BLaER1 (cell line): ENCODE results near the gene TLK1.

Experiments
- H3K27ac ChIP-seq: shearing (Covaris generic); formaldehyde crosslinking; 2 replicates; pipeline ENCODE4 v1.8.1; 2022
- H3K27me3 ChIP-seq: shearing (Covaris generic); formaldehyde crosslinking; 2 replicates; pipeline ENCODE4 v1.8.1; 2022
- H3K36me3 ChIP-seq: shearing (Covaris generic); formaldehyde crosslinking; 2 replicates; pipeline ENCODE4 v1.8.1; 2022
- H3K4me1 ChIP-seq: shearing (Covaris generic); formaldehyde crosslinking; 2 replicates; pipeline ENCODE4 v1.8.1; 2022
- H3K4me2 ChIP-seq: shearing (Covaris generic); formaldehyde crosslinking; 2 replicates; pipeline ENCODE4 v1.8.1; 2022
- H3K4me3 ChIP-seq: shearing (Covaris generic); formaldehyde crosslinking; 2 replicates; pipeline ENCODE4 v1.8.1; 2022
- H3K9ac ChIP-seq: shearing (Covaris generic); formaldehyde crosslinking; 2 replicates; pipeline ENCODE4 v1.8.1; 2022
- H3K9me3 ChIP-seq: shearing (Covaris generic); formaldehyde crosslinking; 2 replicates; pipeline ENCODE4 v1.8.1; 2022
- H4K20me1 ChIP-seq: shearing (Covaris generic); formaldehyde crosslinking; 2 replicates; pipeline ENCODE4 v1.8.1; 2022
- Cebpa-rat ChIP-seq: shearing (Covaris generic); IDR thresholded peaks from 2 replicates; pipeline ENCODE4 v1.8.1; 2022

Gene TLK1

DNA sequence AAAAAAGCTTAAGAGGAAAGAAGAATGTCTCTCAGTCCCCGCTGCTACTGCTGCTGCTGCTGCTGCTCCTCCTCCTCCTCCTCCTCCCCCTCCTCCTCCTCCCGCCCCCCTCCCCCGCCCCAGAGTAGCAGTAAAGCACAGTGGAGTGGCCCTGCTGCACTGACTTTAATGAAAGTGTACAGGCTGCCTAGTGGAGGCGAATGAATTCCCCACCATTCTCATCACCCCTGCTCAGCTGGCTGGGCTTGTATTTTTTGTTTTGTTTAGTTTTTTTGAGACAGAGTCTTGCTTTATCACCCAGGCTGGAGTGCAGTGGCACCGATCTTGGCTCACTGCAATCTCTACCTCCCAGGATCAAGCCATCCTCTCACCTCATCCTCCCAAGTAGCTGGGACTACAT is 197.3 kb downstream of the TLK1 start:
- 0 out of 2 replicates have a peak, but pooled peaks cover 13% of the 10 kb centered on the region for H4K20me1 ChIP-seq
- H3K4me3 ChIP-seq, result no peak overlapping the region
- H3K4me2 ChIP-seq, result no peak overlapping the region
- H3K27me3 ChIP-seq, result no peaks in the 10 kb centered on the region
- no peak overlapping the region for H3K27ac ChIP-seq
- no peaks in the 10 kb centered on the region for H3K4me1 ChIP-seq
- peaks cover 97% of the 10 kb centered on the region for H3K36me3 ChIP-seq
- H3K9me3 ChIP-seq, result no peaks in the 10 kb centered on the region
- no peak for TF ChIP-seq Cebpa-rat
- H3K9ac ChIP-seq, result no peak overlapping the region

GRCh38 chr2:170953941-170954340 is 206.8 kb downstream of the TLK1 start:
- H3K9me3 ChIP-seq, result no peaks in the 10 kb centered on the region
- no peak for TF ChIP-seq Cebpa-rat
- no peak overlapping the region for H3K4me2 ChIP-seq
- H4K20me1 ChIP-seq, result peaks cover 8% of the 10 kb centered on the region
- H3K36me3 ChIP-seq, result peaks cover 95% of the 10 kb centered on the region
- H3K4me1 ChIP-seq, result no peaks in the 10 kb centered on the region
- H3K4me3 ChIP-seq, result no peak overlapping the region
- H3K27me3 ChIP-seq, result no peaks in the 10 kb centered on the region
- no peak overlapping the region for H3K27ac ChIP-seq
- no peak overlapping the region for H3K9ac ChIP-seq

DNA sequence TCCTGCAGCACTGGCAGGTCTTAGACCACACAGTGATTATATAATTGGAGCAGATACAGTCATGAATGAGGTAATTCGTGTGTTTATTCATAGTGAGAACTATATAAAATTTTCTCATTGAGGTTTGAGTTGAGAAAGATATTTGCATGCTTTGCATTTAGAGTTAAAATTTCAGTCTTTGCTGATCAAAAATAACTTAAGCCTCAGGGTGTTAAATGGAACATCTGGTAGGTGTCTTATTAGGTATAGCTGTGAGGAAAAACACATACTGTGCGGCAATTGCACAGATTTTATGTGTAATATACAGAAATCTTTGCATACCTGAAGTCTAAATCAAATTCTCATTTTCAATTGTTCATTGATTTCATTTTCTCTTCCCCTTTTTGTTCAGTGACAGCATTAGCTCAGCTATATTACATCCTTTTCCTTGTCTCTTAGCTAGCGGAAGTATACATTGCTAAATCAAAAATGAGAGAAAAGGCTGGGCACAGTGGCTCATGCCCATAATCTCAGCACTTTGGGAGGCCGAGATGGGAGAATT is 210.4 kb downstream of the TLK1 start:
- Histone ChIP-seq H3K9ac (no peak overlapping the region), H3K4me1 (no peaks in the 10 kb centered on the region), H3K4me2 (no peak overlapping the region), H3K27ac (no peak overlapping the region), H3K36me3 (peaks cover 75% of the 10 kb centered on the region), H3K27me3 (no peaks in the 10 kb centered on the region), H4K20me1 (peaks cover 44% of the 10 kb centered on the region), H3K9me3 (no peaks in the 10 kb centered on the region), H3K4me3 (no peak overlapping the region)
- TF ChIP-seq Cebpa-rat, result no peak

GRCh38 chr2:170949415-170949814 is 211.3 kb downstream of the TLK1 start:
- Histone ChIP-seq H3K4me1 (no peaks in the 10 kb centered on the region), H3K4me3 (no peak overlapping the region), H4K20me1 (peaks cover 53% of the 10 kb centered on the region), H3K27me3 (no peaks in the 10 kb centered on the region), H3K36me3 (peaks cover 66% of the 10 kb centered on the region), H3K9ac (no peak overlapping the region), H3K4me2 (no peak overlapping the region), H3K9me3 (no peaks in the 10 kb centered on the region), H3K27ac (no peak overlapping the region)
- TF ChIP-seq Cebpa-rat, result no peak

GRCh38 chr2:170944545-170944944 is 216.1 kb downstream of the TLK1 start:
- Histone ChIP-seq H3K4me3 (no peak overlapping the region), H3K36me3 (peaks cover 36% of the 10 kb centered on the region), H3K4me2 (no peak overlapping the region), H3K4me1 (no peaks in the 10 kb centered on the region), H3K27me3 (no peaks in the 10 kb centered on the region), H3K9me3 (no peaks in the 10 kb centered on the region), H4K20me1 (peaks cover 100% of the 10 kb centered on the region), H3K27ac (no peak overlapping the region), H3K9ac (no peak overlapping the region)
- no peak for TF ChIP-seq Cebpa-rat

DNA sequence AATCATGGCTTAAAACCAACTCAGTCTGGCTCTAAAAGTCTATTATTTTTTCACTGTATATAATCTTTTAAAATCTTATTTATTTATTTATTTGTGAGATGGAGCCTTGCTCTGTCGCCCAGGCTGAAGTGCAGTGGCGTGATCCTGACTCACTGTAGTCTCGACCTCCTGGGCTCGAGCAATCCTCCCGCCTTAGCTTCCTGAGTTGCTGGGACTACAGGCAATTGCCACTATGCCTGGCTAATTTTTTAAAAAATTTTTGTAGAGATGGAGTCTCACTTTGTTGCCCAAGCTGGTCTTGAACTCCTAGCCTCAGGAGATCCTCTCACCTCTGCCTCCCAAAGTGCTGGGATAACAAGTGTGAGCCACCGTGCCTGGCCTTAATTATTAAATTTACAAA is 217.1 kb downstream of the TLK1 start:
- H4K20me1 ChIP-seq, result peaks cover 100% of the 10 kb centered on the region
- TF ChIP-seq Cebpa-rat, result no peak
- no peaks in the 10 kb centered on the region for H3K9me3 ChIP-seq
- H3K27me3 ChIP-seq, result no peaks in the 10 kb centered on the region
- H3K4me1 ChIP-seq, result no peaks in the 10 kb centered on the region
- H3K9ac ChIP-seq, result no peak overlapping the region
- no peak overlapping the region for H3K4me2 ChIP-seq
- H3K4me3 ChIP-seq, result no peak overlapping the region
- H3K36me3 ChIP-seq, result peaks cover 36% of the 10 kb centered on the region
- no peak overlapping the region for H3K27ac ChIP-seq

GRCh38 chr2:170943041-170943440 is 217.7 kb downstream of the TLK1 start:
- Histone ChIP-seq H3K36me3 (peaks cover 39% of the 10 kb centered on the region), H3K4me2 (no peak overlapping the region), H3K4me3 (no peak overlapping the region), H3K9me3 (no peaks in the 10 kb centered on the region), H3K27ac (no peak overlapping the region), H3K4me1 (no peaks in the 10 kb centered on the region), H4K20me1 (peaks cover 100% of the 10 kb centered on the region), H3K9ac (no peak overlapping the region), H3K27me3 (no peaks in the 10 kb centered on the region)
- no peak for TF ChIP-seq Cebpa-rat

DNA sequence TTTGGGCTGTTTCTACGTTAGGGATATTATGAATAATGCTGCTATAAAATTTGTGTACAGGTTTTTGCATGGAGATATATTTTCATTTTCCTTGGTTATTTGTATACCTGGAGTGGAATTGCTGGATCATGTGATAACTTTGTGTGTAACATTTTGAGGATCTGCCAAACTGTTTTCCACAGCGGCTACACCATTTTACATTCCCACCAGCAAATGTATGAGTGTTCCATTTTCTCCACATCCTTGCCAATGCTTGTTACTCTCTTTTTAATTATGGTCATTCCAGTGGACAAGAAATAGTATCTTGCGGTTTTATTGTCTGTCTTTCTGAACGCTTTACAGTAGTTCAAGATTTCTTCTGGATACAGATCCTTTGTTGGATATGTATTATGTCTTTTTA is 218.1 kb downstream of the TLK1 start:
- no peak overlapping the region for H3K4me2 ChIP-seq
- no peak overlapping the region for H3K9ac ChIP-seq
- TF ChIP-seq Cebpa-rat, result no peak
- H3K9me3 ChIP-seq, result no peaks in the 10 kb centered on the region
- peaks cover 1% of the 10 kb centered on the region; the same call in 1 of the 2 replicates for H3K4me1 ChIP-seq
- no peak overlapping the region for H3K27ac ChIP-seq
- no peak overlapping the region for H3K4me3 ChIP-seq
- H3K27me3 ChIP-seq, result no peaks in the 10 kb centered on the region
- peaks cover 37% of the 10 kb centered on the region for H3K36me3 ChIP-seq
- peaks cover 100% of the 10 kb centered on the region for H4K20me1 ChIP-seq
